Osteocyte (in vitro differentiated cells): ENCODE results near the gene OR1I1. TPM values are rescaled to one million over a fixed set of nuclear protein-coding genes. Genes with fewer than 3 reads are reported as not detected.
A peak's percentile ranks its signal among the peaks of the same experiment; 100 is the strongest.

Experiments used
- DNase-seq: peaks from one replicate; pipeline ENCODE4 v3.0.0; 2021; ENCODE audit warnings: mixed read lengths; ENCODE audit not compliant: unreplicated experiment; ENCODE audit errors: extremely low spot score
- H3K27ac Mint-ChIP-seq: one replicate; pipeline ENCODE4 v1.8.0; 2021; ENCODE audit warnings: mild to moderate bottlenecking, mixed read lengths; ENCODE audit not compliant: unreplicated experiment
- H3K27me3 Mint-ChIP-seq: one replicate; pipeline ENCODE4 v1.8.0; 2021; ENCODE audit warnings: mixed read lengths; ENCODE audit not compliant: unreplicated experiment
- H3K36me3 Mint-ChIP-seq: one replicate; pipeline ENCODE4 v1.8.0; 2021; ENCODE audit warnings: mixed read lengths; ENCODE audit not compliant: unreplicated experiment
- H3K4me1 Mint-ChIP-seq: one replicate; pipeline ENCODE4 v1.8.0; 2021; ENCODE audit warnings: mixed read lengths; ENCODE audit not compliant: unreplicated experiment
- H3K4me3 Mint-ChIP-seq: one replicate; pipeline ENCODE4 v1.8.0; 2021; ENCODE audit warnings: mild to moderate bottlenecking, moderate library complexity, mixed read lengths; ENCODE audit not compliant: unreplicated experiment
- H3K9me3 Mint-ChIP-seq: one replicate; pipeline ENCODE4 v1.8.0; 2021; ENCODE audit warnings: mixed read lengths; ENCODE audit not compliant: unreplicated experiment
- total RNA-seq: library from RNA; stranded (reverse); gene quantifications from 2 replicates; pipeline ENCODE4 v1.2.1, GENCODE V29; 2021
- TF ChIP-seq, protein P1 (sequence below): fragments of 200-600 bp; sonication (generic); IDR thresholded peaks from 2 replicates; pipeline ENCODE4 v1.5.0; 2021; ENCODE audit warnings: antibody characterized with exemption, mild to moderate bottlenecking, moderate library complexity

The OR1I1 gene
- total RNA-seq, 1 donor from 2014 or later, result not detected

GRCh38 chr19:15122331-15123030 lies 40.5 kb downstream of the OR1I1 start:
- no peak overlapping the region for H3K4me3 Mint-ChIP-seq
- no peaks in the 10 kb centered on the region for H3K9me3 Mint-ChIP-seq
- no peak for DNase-seq
- TF ChIP-seq, protein P1, sequence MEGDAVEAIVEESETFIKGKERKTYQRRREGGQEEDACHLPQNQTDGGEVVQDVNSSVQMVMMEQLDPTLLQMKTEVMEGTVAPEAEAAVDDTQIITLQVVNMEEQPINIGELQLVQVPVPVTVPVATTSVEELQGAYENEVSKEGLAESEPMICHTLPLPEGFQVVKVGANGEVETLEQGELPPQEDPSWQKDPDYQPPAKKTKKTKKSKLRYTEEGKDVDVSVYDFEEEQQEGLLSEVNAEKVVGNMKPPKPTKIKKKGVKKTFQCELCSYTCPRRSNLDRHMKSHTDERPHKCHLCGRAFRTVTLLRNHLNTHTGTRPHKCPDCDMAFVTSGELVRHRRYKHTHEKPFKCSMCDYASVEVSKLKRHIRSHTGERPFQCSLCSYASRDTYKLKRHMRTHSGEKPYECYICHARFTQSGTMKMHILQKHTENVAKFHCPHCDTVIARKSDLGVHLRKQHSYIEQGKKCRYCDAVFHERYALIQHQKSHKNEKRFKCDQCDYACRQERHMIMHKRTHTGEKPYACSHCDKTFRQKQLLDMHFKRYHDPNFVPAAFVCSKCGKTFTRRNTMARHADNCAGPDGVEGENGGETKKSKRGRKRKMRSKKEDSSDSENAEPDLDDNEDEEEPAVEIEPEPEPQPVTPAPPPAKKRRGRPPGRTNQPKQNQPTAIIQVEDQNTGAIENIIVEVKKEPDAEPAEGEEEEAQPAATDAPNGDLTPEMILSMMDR, result no peak
- H3K4me1 Mint-ChIP-seq, result peaks cover 23% of the 10 kb centered on the region
- H3K36me3 Mint-ChIP-seq, result peaks cover 34% of the 10 kb centered on the region
- no peak overlapping the region for H3K27ac Mint-ChIP-seq
- no peaks in the 10 kb centered on the region for H3K27me3 Mint-ChIP-seq

GRCh38 chr19:15123031-15123890 lies 41.2 kb downstream of the OR1I1 start:
- Mint-ChIP-seq H3K4me3 (peak overlapping the region; percentile 99), H3K27ac (no peak overlapping the region), H3K27me3 (no peaks in the 10 kb centered on the region), H3K4me1 (peaks cover 21% of the 10 kb centered on the region), H3K9me3 (no peaks in the 10 kb centered on the region), H3K36me3 (peaks cover 29% of the 10 kb centered on the region)
- TF ChIP-seq, protein P1, result no peak
- no peak for DNase-seq

DNA sequence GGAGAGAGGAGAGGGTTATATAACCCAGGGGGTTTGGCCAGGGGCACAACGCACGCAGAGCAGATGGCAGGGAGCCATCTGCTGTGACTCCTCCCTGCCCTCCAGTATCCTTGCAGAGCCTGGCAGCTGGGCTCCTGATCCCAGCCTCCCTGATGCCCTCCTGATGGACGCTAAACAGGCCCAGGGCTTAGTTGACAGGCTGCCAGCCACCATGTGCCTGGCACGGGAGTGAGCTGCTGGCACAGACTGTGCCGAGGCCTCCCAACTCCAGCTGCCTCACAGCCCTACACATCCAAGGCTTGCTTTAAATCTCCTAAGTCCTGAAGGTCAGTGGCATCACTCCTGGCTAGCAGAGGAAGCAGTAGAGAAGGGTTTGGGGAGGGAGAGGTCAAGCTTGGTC lies 41.9 kb downstream of the OR1I1 start:
- no peak for DNase-seq
- TF ChIP-seq, protein P1, result no peak
- peaks cover 19% of the 10 kb centered on the region for H3K4me1 Mint-ChIP-seq
- H3K36me3 Mint-ChIP-seq, result peaks cover 24% of the 10 kb centered on the region
- peak overlapping the region; percentile 91 for H3K27ac Mint-ChIP-seq
- H3K4me3 Mint-ChIP-seq, result peak overlapping the region; percentile 99
- no peaks in the 10 kb centered on the region for H3K9me3 Mint-ChIP-seq
- no peaks in the 10 kb centered on the region for H3K27me3 Mint-ChIP-seq

DNA sequence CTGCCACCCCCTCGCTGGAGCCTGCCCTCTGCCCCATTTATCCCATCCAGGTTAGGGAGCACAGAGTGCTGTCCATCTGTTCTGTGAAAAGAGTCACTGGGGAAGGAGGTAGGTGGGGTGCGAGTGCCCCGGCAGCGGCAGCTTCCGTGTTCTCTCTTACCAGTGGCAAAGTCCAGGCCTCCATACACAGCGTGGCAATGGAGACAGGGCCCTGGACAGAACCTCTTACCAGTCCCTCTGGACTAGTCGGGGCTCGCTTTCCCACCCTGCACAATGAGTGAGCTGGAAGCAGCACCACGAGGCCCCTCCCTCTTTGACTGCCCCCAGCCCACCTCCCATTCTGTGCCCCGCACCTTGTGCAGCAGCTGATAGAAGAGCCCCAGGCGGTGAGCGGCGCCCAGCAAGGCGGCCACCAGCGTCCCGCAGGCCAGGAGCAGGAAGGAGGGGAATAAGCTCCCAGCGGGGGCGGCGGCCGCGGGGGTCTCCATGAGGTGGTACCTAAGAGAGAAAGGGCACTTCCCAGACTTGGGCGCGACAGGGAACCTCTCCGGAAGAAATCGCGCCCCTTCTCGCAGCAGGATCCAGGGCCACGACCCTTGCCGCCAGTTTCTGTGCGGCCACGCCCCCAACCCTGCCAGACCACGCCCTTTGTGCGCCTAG lies 42.7 kb downstream of the OR1I1 start:
- peak overlapping the region; percentile 99 for H3K4me3 Mint-ChIP-seq
- no peaks in the 10 kb centered on the region for H3K27me3 Mint-ChIP-seq
- no peak for DNase-seq
- peak overlapping the region; percentile 91 for H3K27ac Mint-ChIP-seq
- peaks cover 19% of the 10 kb centered on the region for H3K4me1 Mint-ChIP-seq
- no peaks in the 10 kb centered on the region for H3K9me3 Mint-ChIP-seq
- TF ChIP-seq, protein P1, result no peak
- H3K36me3 Mint-ChIP-seq, result peaks cover 19% of the 10 kb centered on the region
